SU-DHL-6 (cell line): ENCODE measurements around the gene NDUFA7.

Experiments
- CTCF ChIP-seq: fragments of 200-600 bp; sonication (generic); IDR thresholded peaks from one replicate; pipeline ENCODE4 v1.5.1; 2017; ENCODE audit warnings: antibody characterized with exemption, mild to moderate bottlenecking, low read length, moderate library complexity; ENCODE audit not compliant: insufficient read depth, poor library complexity, severe bottlenecking
- EZH2phosphoT487 ChIP-seq: fragments of 200-600 bp; sonication (generic), shearing (Covaris generic); conservative IDR thresholded peaks from 2 replicates; pipeline ENCODE4 v1.6.1; 2018; ENCODE audit warnings: mild to moderate bottlenecking, antibody characterized with exemption, low read length, moderate library complexity, mixed read lengths

DNA sequence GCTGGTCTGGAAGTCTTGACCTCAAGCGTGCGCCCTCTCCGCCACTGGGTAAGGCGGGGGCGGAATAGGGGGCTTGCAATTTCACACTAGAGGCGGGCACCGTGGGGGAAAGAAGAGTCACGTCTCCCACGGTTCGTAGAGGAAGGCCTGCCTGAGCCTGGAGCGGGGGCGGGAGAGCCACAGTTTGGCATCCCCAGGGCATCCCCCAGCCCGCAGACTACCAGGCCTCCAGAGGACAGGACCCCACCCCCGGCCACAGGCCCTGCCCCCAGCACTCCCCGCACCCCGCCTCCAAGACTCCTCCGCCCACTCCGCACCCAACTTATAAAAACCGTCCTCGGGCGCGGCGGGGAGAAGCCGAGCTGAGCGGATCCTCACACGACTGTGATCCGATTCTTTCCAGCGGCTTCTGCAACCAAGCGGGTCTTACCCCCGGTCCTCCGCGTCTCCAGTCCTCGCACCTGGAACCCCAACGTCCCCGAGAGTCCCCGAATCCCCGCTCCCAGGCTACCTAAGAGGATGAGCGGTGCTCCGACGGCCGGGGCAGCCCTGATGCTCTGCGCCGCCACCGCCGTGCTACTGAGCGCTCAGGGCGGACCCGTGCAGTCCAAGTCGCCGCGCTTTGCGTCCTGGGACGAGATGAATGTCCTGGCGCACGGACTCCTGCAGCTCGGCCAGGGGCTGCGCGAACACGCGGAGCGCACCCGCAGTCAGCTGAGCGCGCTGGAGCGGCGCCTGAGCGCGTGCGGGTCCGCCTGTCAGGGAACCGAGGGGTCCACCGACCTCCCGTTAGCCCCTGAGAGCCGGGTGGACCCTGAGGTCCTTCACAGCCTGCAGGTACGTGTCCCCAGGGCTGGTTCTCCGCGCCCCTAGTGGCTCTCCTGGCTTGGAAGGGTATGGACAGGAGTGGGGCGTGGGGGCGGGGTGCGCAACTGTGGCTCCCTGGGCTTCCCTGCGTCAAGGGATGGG is 42.9 kb upstream of the NDUFA7 start, which contains the start of gene ANGPTL4:
- TF ChIP-seq CTCF = no peak
- no peak for TF ChIP-seq EZH2phosphoT487
